Hepatocyte (in vitro differentiated cells): ENCODE measurements around the gene ATP9B. TPM values are rescaled to one million over a fixed set of nuclear protein-coding genes. Genes with fewer than 3 reads are reported as not detected.

Experiments
- DNase-seq: peaks from one replicate; pipeline ENCODE4 v3.0.0-alpha.2; 2016; ENCODE audit warnings: low spot score
- H2AFZ ChIP-seq: fragments of 200-600 bp; sonication (generic); 2 replicates; pipeline ENCODE4 v1.6.0; 2016; ENCODE audit warnings: antibody characterized with exemption, mild to moderate bottlenecking
- H3K27ac ChIP-seq: fragments of 200-600 bp; sonication (generic); 2 replicates; pipeline ENCODE4 v1.5.1; 2016; ENCODE audit warnings: mild to moderate bottlenecking
- H3K27me3 ChIP-seq: fragments of 200-600 bp; sonication (generic); 2 replicates; pipeline ENCODE4 v1.6.1; 2016
- H3K36me3 ChIP-seq: fragments of 200-600 bp; sonication (generic); replicated peaks from 2 replicates; pipeline ENCODE4 v1.5.1; 2016; ENCODE audit warnings: low read depth; ENCODE audit not compliant: insufficient read depth
- H3K4me1 ChIP-seq: fragments of 200-600 bp; sonication (generic); 2 replicates; pipeline ENCODE4 v1.5.1; 2016; ENCODE audit warnings: mild to moderate bottlenecking, moderate library complexity; ENCODE audit not compliant: insufficient read depth
- H3K4me2 ChIP-seq: fragments of 200-600 bp; sonication (generic); 2 replicates; pipeline ENCODE4 v1.6.0; 2016
- H3K4me3 ChIP-seq: fragments of 200-600 bp; sonication (generic); 2 replicates; pipeline ENCODE4 v1.5.1; 2016; ENCODE audit warnings: mild to moderate bottlenecking
- H3K79me2 ChIP-seq: fragments of 200-600 bp; sonication (generic); 2 replicates; pipeline ENCODE4 v1.6.0; 2017; ENCODE audit warnings: mild to moderate bottlenecking
- H3K9me2 ChIP-seq: fragments of 200-600 bp; sonication (generic); replicated peaks from 2 replicates; pipeline ENCODE4 v1.6.0; 2017; ENCODE audit warnings: mild to moderate bottlenecking; ENCODE audit not compliant: insufficient read depth
- H3K9me3 ChIP-seq: fragments of 200-600 bp; sonication (generic); 2 replicates; pipeline ENCODE4 v1.5.1; 2016; ENCODE audit warnings: low read depth, mild to moderate bottlenecking
- H4K20me1 ChIP-seq: fragments of 200-600 bp; sonication (generic); 2 replicates; pipeline ENCODE4 v1.6.0; 2016; ENCODE audit warnings: mild to moderate bottlenecking; ENCODE audit not compliant: insufficient read depth, poor library complexity, severe bottlenecking
- EZH2 ChIP-seq: fragments of 200-600 bp; sonication (generic); IDR thresholded peaks from 2 replicates; pipeline ENCODE4 v1.6.1; 2016; ENCODE audit warnings: antibody characterized with exemption, mild to moderate bottlenecking, borderline replicate concordance
- EZH2phosphoT487 ChIP-seq: fragments of 200-600 bp; sonication (generic); IDR thresholded peaks from one replicate; pipeline ENCODE4 v1.6.1; 2018; ENCODE audit warnings: antibody characterized with exemption, mild to moderate bottlenecking, low read depth, moderate library complexity; ENCODE audit not compliant: unreplicated experiment, severe bottlenecking
- WGBS: methylation state at CpG from one replicate; pipeline ENCODE4 v1.1.6; 2016; ENCODE audit warnings: low lambda C conversion rate; ENCODE audit errors: missing lambda C conversion rate; 5-methylcytosine and 5-hydroxymethylcytosine counted together
- polyA plus RNA-seq: library from polyadenylated mRNA; unstranded; fragments of >200 nt; fragmentation: Nextera tagmentation; extraction: Ambion mirVana; gene quantifications from 2 replicates; pipeline ENCODE4 v1.2.1, GENCODE V29; 2016
- total RNA-seq: library from RNA; depleted of rRNA; stranded (reverse); fragments of >200 nt; gene quantifications from 2 replicates; pipeline ENCODE4 v1.2.3, GENCODE V29; 2014
- TF ChIP-seq, protein P1 (sequence below): fragments of 200-600 bp; sonication (generic); IDR thresholded peaks from 2 replicates; pipeline ENCODE4 v1.5.1; 2016; ENCODE audit warnings: antibody characterized with exemption, mild to moderate bottlenecking; ENCODE audit not compliant: poor library complexity

Gene ATP9B
- total and polyA plus RNA-seq, 2 experiments from 2014 or later = 14.6 to 23.8 TPM

- TF ChIP-seq EZH2phosphoT487 = no peak
- no peak for TF ChIP-seq EZH2
- TF ChIP-seq, protein P1, sequence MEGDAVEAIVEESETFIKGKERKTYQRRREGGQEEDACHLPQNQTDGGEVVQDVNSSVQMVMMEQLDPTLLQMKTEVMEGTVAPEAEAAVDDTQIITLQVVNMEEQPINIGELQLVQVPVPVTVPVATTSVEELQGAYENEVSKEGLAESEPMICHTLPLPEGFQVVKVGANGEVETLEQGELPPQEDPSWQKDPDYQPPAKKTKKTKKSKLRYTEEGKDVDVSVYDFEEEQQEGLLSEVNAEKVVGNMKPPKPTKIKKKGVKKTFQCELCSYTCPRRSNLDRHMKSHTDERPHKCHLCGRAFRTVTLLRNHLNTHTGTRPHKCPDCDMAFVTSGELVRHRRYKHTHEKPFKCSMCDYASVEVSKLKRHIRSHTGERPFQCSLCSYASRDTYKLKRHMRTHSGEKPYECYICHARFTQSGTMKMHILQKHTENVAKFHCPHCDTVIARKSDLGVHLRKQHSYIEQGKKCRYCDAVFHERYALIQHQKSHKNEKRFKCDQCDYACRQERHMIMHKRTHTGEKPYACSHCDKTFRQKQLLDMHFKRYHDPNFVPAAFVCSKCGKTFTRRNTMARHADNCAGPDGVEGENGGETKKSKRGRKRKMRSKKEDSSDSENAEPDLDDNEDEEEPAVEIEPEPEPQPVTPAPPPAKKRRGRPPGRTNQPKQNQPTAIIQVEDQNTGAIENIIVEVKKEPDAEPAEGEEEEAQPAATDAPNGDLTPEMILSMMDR = no peak
Observed at GRCh38 chr18:79216176-79216575, 147.0 kb downstream of the ATP9B start.

GRCh38 chr18:79217979-79218604 is 148.9 kb downstream of the ATP9B start:
- no peak overlapping the region for H3K4me3 ChIP-seq
- 92% methylated on average over 19 of the region's 19 CpGs for WGBS
- H3K79me2 ChIP-seq = peaks cover 2% of the 10 kb centered on the region
- TF ChIP-seq, protein P1 = no peak
- no peak for TF ChIP-seq EZH2
- no peak for TF ChIP-seq EZH2phosphoT487
- DNase-seq = no peak
- no peaks in the 10 kb centered on the region for H4K20me1 ChIP-seq
- H3K9me3 ChIP-seq = no peaks in the 10 kb centered on the region
- H3K27me3 ChIP-seq = no peaks in the 10 kb centered on the region
- no peaks in the 10 kb centered on the region for H3K9me2 ChIP-seq
- H3K4me1 ChIP-seq = no peaks in the 10 kb centered on the region
- H3K36me3 ChIP-seq = no peaks in the 10 kb centered on the region
- no peak overlapping the region for H2AFZ ChIP-seq
- H3K27ac ChIP-seq = no peak overlapping the region
- no peak overlapping the region for H3K4me2 ChIP-seq

More at GRCh38 chr18:79216176-79216575, 147.0 kb downstream of the ATP9B start:
- Histone ChIP-seq H3K4me3 (no peak overlapping the region), H3K9me2 (no peaks in the 10 kb centered on the region), H3K36me3 (no peaks in the 10 kb centered on the region), H3K79me2 (peaks cover 8% of the 10 kb centered on the region), H3K27me3 (no peaks in the 10 kb centered on the region), H4K20me1 (no peaks in the 10 kb centered on the region), H3K27ac (no peak overlapping the region), H3K4me1 (peaks cover 4% of the 10 kb centered on the region), H2AFZ (no peak overlapping the region), H3K4me2 (no peak overlapping the region), H3K9me3 (no peaks in the 10 kb centered on the region)
- 96% methylated on average over 6 of the region's 6 CpGs for WGBS
- no peak for DNase-seq

DNA sequence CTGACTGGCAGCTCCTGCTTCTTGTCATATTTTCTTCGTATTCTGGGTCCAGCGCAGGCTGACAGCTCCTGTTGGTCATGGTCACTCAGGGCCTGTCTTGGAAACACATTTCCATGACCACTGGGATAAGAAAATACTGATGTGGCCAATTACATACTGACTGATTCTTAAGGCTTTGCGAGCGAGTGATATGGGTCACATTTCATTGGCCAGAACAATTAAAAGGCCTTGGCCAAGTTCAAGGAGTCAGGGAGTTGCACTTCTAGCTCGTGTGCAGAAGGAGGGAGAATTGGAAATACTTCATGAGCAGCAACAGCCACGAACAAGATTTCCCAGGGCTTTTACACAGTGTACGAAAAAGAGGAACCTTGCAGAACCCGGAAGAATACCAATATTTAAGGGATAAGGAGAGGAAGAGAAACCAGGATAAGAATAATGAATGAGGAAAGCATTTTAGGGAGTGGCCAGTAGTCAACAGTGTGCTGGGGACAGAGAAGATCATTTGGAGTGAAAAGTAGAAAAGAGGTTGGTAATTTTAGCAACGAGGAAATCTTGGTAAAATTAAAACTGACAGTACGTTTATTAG is 149.5 kb downstream of the ATP9B start:
- DNase-seq = no peak
- Histone ChIP-seq H3K79me2 (peaks cover 2% of the 10 kb centered on the region), H2AFZ (no peak overlapping the region), H3K4me1 (no peaks in the 10 kb centered on the region), H3K27me3 (no peaks in the 10 kb centered on the region), H3K4me2 (no peak overlapping the region), H4K20me1 (no peaks in the 10 kb centered on the region), H3K36me3 (no peaks in the 10 kb centered on the region), H3K4me3 (no peak overlapping the region), H3K9me2 (no peaks in the 10 kb centered on the region), H3K27ac (no peak overlapping the region), H3K9me3 (no peaks in the 10 kb centered on the region)
- TF ChIP-seq EZH2 (no peak), EZH2phosphoT487 (no peak)
- TF ChIP-seq, protein P1 = no peak
- WGBS = 86% methylated on average over 10 of the region's 10 CpGs
